ENCODE data around the gene MTUS2. TPM values are rescaled to one million over a fixed set of nuclear protein-coding genes. Genes with fewer than 3 reads are reported as not detected.

The MTUS2 gene
- total and polyA plus RNA-seq, 2 experiments from 2014 or later = 0.27 to 0.38 TPM

GRCh38 chr13:29497137-29497654, 677.1 kb downstream of the MTUS2 start (continued):
- TF ChIP-seq ZNF462 (CRISPR knock-in tag; IDR thresholded peaks at IDR 0.05) (no peak), EZH2 (IDR thresholded peaks at IDR 0.05; ENCODE audit: low read depth, unreplicated experiment) (no peak), EZH2phosphoT487 (IDR thresholded peaks at IDR 0.05; ENCODE audit: unreplicated experiment) (no peak), ETS1 (IDR thresholded peaks at IDR 0.05) (no peak), STAT1 (IDR thresholded peaks at IDR 0.05; ENCODE audit: unreplicated experiment) (no peak), ZNF331 (CRISPR knock-in tag; IDR thresholded peaks at IDR 0.05; ENCODE audit: low read depth) (no peak), JUNB (IDR thresholded peaks at IDR 0.05; ENCODE audit: unreplicated experiment) (no peak)
- TF ChIP-seq, protein P1, sequence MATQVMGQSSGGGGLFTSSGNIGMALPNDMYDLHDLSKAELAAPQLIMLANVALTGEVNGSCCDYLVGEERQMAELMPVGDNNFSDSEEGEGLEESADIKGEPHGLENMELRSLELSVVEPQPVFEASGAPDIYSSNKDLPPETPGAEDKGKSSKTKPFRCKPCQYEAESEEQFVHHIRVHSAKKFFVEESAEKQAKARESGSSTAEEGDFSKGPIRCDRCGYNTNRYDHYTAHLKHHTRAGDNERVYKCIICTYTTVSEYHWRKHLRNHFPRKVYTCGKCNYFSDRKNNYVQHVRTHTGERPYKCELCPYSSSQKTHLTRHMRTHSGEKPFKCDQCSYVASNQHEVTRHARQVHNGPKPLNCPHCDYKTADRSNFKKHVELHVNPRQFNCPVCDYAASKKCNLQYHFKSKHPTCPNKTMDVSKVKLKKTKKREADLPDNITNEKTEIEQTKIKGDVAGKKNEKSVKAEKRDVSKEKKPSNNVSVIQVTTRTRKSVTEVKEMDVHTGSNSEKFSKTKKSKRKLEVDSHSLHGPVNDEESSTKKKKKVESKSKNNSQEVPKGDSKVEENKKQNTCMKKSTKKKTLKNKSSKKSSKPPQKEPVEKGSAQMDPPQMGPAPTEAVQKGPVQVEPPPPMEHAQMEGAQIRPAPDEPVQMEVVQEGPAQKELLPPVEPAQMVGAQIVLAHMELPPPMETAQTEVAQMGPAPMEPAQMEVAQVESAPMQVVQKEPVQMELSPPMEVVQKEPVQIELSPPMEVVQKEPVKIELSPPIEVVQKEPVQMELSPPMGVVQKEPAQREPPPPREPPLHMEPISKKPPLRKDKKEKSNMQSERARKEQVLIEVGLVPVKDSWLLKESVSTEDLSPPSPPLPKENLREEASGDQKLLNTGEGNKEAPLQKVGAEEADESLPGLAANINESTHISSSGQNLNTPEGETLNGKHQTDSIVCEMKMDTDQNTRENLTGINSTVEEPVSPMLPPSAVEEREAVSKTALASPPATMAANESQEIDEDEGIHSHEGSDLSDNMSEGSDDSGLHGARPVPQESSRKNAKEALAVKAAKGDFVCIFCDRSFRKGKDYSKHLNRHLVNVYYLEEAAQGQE (IDR thresholded peaks at IDR 0.05; ENCODE audit: unreplicated experiment) = no peak
